H54 (cell line): Measurements from ENCODE around the gene ARL16.
A peak's percentile ranks its signal among the peaks of the same experiment; 100 is the strongest.
"Not testable (repeated sequence)": the region's sequence is repeated elsewhere in the genome, so short reads cannot be mapped to it uniquely, and the experiment has no call there.

Experiments
- DNase-seq: peaks from one replicate; pipeline ENCODE4 v3.0.0; 2011; ENCODE audit warnings: low spot score, mixed read lengths; ENCODE audit not compliant: insufficient read length
- FAIRE-seq: peaks from 3 replicates; lab custom pipeline; 2011; peaks lifted over from hg19 to GRCh38; lab: Jason Lieb, UNC
- POLR2A ChIP-seq: IDR thresholded peaks from 2 replicates; pipeline ENCODE4 v1.6.1; 2011; ENCODE audit warnings: low read depth, mild to moderate bottlenecking, low read length

Gene ARL16

DNA sequence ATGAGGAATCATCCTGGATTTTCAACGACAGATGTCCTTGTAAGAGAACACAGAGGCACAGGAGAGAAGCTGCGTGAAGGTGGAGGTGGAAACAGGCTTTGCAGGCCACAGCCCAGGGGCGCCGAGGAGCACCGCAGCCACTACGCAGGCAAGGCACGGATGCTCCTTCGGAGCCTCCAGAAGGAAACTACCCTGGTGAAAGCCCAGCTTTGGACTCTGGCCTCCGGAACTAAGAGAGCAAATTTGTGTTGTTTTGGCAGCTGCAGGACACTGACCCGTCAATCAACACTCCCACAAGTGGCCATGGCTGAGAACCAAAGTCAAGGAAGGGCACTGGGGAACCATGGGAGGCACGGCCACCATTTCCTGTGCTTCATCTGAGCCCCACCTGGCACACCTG lies 3.4 kb downstream of the ARL16 start:
- DNase-seq (no peak), FAIRE-seq (no peak)
- no peak for TF ChIP-seq POLR2A

DNA sequence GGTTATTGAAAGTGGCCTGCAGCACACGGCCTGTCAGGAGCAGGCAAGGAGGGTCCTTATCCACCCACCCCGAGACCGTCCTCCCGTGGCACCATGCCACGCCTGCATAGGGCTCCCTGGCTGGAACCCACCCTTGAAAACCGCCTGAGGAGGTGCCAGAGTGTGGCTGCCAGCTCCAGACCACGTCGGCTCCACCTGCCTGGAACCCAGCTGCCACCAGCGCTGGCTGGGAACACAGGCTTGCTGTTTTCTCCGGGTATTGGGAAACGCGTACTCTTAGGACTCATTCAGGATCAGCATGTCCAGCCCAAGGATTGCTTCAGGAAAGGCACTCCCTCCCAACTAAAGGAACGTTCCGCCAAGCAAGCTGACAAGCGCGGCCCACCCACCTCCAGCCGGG lies 6.7 kb downstream of the ARL16 start:
- FAIRE-seq (no peak), DNase-seq (no peak)
- no peak for TF ChIP-seq POLR2A

DNA sequence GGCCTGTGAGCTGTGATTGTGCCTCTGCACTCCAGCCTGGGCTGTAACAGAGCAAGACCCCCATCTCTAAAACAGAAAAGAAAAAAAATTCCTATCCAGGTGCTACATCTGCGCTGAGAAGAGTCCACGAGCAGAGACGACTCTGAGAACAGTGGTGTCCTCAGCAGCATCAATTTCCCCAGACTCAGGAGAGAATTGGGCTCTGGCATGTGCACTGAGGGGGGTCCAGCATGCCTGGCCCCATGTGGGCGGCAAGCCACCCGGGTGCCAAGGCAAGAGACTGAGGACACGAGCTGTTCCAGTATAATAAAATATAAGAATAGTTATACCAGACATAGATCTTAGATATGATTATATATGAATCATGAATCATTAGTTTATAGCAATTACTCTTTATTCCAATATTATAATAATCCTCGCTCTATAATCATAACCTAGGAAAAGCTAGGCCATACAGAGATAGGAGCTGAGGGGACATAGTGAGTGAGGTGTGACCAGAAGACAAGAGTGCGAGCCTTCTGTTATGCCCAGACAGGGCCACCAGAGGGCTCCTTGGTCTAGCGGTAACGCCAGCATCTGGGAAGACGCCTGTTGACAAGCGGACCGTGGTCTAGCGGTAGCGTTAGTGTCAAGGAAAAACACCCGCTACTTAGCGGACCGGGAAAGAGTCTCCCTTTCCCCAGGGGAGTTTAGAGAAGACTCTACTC lies 7.9 kb downstream of the ARL16 start:
- FAIRE-seq, DNase-seq: not testable (repeated sequence)

DNA sequence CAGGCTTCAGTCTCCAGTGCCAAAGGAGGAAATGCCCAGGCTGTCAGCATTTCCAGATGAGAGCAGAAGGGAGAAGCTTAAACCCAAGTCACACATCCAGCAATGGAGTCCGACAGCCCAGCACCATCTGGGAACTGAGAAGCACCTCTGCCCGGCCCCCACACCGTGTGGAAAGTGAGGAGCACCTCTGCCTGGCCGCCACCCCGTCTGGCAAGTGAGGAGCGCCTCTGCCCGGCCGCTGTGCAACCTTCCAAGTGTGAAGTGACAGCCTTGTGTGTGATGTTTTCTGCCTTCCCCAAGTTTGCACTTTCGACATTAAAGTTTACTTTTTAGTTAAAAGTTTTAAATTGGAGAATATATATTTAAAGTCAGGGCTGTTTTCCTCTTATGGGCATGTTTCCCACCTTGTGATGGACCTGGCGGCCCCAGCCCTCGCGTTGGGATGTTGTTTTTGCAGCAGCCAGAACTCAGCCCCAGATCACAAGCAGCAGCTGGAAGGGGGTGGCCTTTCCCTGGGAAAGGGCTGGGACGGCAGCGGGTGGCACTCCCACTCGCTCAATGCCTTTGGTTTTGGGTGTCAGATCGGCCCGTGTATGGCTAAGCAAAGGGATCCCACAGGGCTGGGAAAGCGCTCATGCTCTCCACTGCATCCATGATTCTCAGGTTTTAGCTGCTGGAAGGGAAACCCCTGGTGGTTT lies 9.9 kb downstream of the ARL16 start:
- no peak for TF ChIP-seq POLR2A
- FAIRE-seq = no peak
- DNase-seq = no peak

DNA sequence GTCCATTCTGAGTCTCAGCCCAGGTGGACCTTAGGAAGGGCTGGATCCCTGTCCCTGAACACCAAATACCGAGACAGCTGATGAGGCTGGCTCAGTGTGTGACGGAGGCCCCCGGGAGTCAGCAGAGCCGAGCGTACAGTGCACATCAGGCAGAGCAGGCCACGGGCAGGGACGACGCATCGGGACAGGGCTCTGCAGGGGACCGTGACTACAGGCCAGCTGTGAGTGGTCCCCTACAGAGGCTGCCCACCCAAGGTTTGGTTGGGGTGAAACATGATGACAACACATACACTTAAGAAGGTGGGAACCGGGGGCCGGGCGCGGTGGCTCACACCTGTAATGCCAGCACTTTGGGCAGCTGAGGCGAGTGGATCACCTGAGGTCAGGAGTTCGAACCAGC lies 10.6 kb downstream of the ARL16 start:
- TF ChIP-seq POLR2A = no peak
- DNase-seq = no peak
- no peak for FAIRE-seq

DNA sequence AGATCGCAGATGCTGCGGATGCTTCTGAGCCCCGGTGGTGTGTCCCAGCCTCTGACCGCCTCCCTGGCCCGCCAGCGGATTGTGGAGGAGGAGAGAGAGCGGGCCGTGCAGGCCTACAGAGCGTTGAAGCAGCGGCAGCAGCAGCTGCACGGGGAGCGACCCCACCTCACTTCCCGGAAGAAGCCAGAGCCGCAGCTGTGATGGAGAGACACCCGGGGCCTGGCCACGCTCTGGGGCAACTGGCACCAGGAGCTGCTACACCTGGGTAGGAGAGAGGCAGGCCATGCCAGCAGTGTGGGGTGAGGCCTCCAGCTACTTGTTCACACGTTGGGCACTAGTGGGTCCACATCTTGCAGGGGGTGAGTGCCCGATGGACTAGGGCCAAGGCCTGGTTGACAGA lies 11.1 kb downstream of the ARL16 start:
- TF ChIP-seq POLR2A = no peak
- FAIRE-seq (no peak), DNase-seq (no peak)

DNA sequence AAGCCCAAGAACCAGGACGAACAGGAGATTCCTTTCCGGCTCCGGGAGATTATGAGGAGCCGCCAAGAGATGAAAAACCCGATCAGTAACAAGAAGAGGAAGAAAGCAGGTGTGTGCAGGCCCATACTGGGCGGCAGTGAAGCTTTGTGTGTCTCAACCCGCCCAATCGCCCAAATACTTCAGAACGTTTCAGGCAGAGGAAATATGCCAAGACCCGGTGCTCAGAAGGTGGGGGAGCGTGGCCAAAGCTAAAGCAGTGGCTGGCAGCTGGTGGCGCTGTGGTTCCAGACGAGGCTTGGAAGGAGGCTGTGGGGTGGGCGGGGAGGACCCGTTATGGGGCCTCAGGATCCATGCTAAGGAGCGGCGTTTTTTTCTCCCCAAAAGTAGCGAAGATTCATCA lies 15.8 kb downstream of the ARL16 start:
- no peak for TF ChIP-seq POLR2A
- FAIRE-seq (no peak), DNase-seq (no peak)

DNA sequence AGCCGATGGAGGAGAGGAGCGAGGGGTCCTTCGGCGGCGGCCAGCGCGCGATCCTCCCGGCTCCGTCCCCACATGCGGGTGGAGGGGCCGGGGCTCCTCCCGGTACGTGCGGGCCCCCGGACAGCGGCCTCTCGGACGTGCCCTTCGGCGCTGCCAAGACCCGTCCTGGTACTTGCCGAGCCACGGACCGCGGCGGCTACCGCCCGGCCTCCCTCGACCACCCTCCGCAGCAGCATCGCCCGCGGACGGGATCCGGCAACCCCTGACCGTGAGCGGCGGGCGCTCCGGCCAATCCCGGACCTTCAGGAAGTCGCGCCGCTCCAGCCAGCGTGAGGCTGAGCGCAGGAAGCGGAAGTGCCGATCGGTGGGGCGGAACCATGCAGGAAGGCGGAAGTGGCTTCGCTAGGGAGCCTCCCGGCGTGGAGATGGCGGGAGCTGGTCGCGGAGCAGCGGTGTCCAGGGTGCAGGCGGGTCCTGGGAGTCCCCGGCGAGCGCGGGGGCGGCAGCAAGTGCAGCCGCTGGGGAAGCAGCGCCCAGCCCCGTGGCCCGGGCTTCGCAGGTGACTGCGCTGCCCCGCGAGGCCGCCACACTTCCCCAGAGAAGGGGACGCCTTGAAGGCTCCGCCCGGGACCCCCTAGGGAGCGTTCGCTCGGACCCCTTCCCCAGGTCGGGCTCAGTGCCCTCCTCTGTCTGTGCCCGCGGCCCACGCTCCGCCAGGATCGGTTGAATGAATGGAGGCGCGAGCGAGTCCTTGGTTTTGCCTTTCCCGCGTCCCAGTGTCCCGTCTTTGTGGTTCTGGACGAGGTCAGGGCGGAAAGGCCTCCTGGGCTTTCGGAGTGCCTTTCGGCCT lies 17.0 kb downstream of the ARL16 start, which contains the start of the genes CCDC137 and OXLD1:
Gene CCDC137 (plus strand): TSS at position 396 of the 850 bp plus-strand sequence. CDS start 30 bp downstream, at position 426.
Gene OXLD1 (minus strand): TSS at position 264 of the 850 bp plus-strand sequence. CDS start 28 bp downstream, at position 236.
- no peak for FAIRE-seq
- DNase-seq = peak; percentile 96
- peak; percentile 95 for TF ChIP-seq POLR2A

DNA sequence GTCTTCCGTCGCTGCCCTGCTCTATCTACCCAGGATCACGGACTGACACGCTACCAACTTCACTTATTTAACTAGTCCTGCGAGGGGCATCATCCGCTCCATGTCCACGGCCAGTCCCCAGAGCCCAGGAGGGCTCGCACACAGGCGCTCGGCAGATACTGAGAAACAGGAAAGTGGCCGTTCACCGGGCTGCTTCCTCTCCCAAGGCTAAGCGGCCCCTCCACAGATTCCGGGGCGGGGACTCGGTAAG lies 17.6 kb downstream of the ARL16 start:
- no peak for DNase-seq
- FAIRE-seq = no peak

DNA sequence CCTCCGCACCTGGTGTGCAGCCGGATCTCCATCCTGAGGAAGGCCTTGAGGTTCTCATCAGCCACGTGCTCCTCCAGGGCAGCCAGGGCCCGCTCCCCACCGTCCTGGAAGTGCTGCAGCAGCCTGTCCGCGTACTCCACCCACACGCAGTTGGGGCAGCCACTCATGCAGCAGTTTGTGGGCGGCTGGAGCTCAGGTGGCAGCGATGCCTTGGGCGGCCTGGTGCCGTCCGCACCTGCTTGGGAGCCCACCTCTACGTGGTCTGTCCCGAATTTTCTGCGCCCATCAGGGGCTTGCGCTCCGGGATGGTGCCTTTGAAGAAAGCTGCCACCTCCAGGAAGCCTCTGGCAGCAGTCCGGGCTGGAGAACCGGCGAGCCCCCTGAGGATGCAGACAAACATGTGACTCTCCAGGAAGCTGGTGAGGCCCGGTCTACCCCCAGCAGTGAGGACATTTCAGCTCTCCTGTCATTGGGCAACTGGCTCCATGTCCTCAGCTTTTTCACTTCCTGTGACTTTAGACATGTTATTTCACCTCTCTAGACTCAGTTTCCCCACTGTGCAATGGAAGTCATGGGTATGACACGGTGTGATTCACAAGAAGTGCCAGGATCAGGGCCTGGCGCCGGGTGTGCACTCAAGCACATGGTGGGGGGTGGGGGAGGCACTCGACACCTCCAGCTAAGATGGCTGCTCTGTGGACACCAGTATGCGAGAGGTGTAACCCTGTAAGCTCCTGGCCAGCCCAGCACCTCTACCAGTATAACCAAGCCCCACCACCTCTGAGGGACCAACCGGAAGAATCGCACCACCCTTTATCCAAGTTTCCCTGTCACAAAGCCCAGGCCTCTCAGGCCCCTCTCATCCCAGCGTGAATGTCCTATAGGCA lies 18.1 kb downstream of the ARL16 start:
- TF ChIP-seq POLR2A = 0 out of 2 replicates have a peak, but pooled peaks have one; percentile 5
- DNase-seq (no peak), FAIRE-seq (no peak)

More for the DNA sequence above, 17.6 kb downstream of the ARL16 start:
- TF ChIP-seq POLR2A = no peak

DNA sequence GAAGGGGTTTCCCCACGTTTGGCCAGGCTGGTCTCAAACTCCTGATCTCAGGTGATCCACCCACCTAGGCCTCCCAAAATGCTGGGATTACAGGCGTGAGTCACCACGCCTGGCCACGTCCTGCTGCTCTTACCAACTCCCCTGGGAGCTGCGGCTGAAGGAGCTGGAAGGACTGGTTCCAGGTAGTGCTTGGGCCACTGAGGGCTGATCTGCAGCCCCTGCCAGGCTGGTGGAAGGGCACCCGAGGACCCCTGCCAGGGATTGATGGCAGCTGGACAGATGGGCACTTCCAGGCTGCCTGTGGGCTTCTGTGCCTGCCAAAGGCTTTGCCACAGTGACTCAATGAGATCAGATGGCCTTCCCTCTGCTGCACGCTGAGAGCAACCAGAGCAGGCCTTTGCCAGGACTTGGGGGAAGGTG lies 19.5 kb downstream of the ARL16 start:
- TF ChIP-seq POLR2A = no peak
- no peak for FAIRE-seq
- no peak for DNase-seq

DNA sequence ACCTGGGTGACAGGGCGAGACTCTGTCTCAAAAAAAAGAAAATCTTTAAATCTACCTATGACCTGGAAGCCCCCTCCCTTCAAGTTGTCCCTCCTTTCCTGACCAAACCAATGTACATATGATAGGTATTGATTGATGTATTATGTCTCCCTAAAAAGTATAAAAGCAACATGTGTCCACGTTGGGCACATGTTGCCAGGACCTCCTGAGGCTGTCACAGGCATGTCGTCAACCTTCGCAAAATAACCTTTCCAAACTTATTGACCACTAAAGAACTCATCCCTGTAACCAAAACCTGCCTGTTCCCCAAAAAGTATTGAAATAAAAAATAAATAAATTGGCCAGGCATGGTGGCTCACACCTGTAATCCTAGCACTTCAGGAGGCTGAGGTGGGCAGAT lies 21.6 kb downstream of the ARL16 start:
- FAIRE-seq (no peak), DNase-seq (no peak)
- TF ChIP-seq POLR2A = no peak

DNA sequence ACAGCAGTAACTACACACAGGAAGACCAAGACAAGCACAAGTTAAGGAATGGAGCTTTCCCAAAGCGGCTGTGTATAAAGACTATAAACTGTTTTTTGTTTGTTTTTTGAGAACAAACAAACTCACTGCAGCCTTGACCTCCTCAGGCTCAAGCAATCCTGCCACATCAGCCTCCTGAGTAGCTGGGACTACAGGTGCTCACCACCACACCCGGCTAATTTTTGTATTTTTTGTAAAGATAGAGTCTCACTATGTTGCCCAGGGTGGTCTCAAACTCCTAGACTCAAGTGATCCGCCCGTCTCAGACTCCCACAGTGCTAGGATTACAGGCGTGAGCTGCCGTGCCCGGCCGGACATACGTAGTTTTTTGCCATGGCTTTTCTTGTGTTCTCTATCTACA lies 23.2 kb downstream of the ARL16 start:
- TF ChIP-seq POLR2A = no peak
- no peak for FAIRE-seq
- no peak for DNase-seq
